HG02852 (cell line): Measurements from ENCODE around the gene BRI3.

Experiments used
- ATAC-seq: cut with Tn5 transposase; IDR thresholded peaks from one replicate; pipeline ENCODE4 v1.9.1; 2021; ENCODE audit warnings: mild to moderate bottlenecking, moderate library complexity; ENCODE audit not compliant: unreplicated experiment

BRI3 gene

DNA sequence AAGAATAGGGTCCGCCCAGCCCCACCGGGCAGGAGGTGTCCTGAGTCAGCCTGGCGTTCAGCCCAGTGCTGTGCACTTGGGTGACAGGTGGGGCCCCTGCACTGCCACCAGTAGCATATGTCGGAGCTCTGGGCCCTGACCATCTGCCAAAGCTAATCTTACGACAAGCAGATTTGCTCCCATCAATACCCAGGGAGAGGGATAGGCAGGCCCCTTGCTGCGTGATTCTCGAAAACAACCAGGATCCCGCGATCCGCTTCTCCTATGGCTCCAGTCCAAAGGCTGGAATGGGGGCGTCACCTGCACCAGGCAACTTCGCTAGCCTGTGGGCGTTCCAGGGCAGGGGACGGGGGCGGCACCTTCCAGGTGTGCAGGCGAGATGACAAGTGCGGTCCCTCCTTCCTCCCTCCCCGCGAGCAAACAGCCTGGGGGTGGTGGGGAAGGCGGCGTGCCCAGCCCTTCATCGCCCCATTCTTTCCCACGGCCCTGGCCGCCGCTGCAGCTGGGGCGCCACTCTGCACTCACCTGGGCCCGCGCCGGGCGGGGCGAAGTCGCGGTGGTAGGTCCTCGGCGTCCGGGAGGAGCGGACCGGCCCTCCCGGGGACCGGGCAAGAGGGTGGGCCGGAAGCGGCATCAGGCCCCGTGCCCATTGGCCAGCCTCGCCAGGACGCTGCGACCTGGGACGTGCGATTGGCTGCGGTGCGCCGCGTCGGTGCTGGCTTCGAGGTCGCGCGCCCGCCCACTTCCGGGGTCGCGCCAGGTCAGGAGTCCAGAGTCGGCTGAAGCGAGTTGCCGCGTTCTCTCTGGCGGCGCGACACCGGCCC is 29.7 kb upstream of the BRI3 start, which contains the start of gene TECPR1:
TECPR1 (minus strand) TSS at position 632 of the 824 bp plus-strand sequence. CDS start 6,086 bp downstream, outside the sequence.
- ATAC-seq, result peak; percentile 95

- ATAC-seq, result peak; percentile 28
These were observed 28.9 kb upstream of the BRI3 start for GRCh38 chr7:98252425-98253054.

GRCh38 chr7:98254516-98254915 is 27.0 kb upstream of the BRI3 start:
- ATAC-seq, result no peak

GRCh38 chr7:98254951-98255610 is 26.4 kb upstream of the BRI3 start:
- no peak for ATAC-seq

GRCh38 chr7:98256431-98256830 is 25.1 kb upstream of the BRI3 start:
- ATAC-seq, result no peak

- ATAC-seq, result no peak
These were observed 23.8 kb upstream of the BRI3 start for GRCh38 chr7:98257701-98258100.

- ATAC-seq, result no peak
These were observed 15.6 kb upstream of the BRI3 start for GRCh38 chr7:98265841-98266271.

- no peak for ATAC-seq
These were observed 14.6 kb upstream of the BRI3 start for GRCh38 chr7:98266840-98267239.

GRCh38 chr7:98267303-98267702 is 14.2 kb upstream of the BRI3 start:
- no peak for ATAC-seq

GRCh38 chr7:98276241-98276761 is 5.2 kb upstream of the BRI3 start:
- no peak for ATAC-seq

GRCh38 chr7:98278408-98278807 is 3.1 kb upstream of the BRI3 start:
- ATAC-seq, result no peak

DNA sequence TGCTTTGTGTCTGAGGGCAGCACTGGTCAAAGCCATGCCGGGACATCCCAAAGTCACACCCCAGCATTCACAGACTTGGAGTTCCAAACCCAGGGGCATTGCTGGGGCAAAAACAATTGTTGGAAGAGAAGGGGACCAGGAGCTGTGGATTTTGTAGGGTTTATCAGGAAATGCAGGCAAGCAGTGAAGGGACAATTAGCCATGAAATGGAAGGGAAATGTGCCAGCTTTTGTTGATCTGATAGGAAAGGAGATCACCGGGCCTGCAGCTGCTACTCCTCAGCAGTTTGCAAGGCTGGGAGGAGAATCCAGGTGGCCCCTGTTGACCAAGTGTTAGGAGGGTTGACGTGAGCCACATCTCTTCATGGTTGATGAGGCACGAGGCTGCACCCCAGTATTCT is 2.5 kb upstream of the BRI3 start:
- no peak for ATAC-seq

DNA sequence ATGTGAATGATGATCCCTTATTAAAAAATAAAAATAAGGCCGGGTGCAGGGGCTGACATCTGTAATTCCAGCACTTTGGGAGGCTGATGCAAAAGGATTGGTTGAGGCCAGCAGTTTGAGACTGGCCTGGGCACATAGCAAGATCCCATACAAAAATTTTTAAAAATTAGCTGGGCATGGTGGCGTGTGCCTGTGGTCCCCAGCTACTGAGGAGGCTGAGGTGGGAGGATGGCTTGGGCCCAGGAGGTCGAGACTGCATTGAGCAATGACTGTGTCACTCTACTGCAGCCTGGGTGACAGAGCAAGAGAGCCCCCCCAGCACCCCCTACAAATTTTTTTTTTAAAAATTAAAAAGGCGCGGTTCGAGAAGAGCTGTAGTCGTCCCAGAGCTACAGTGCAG is 1.2 kb upstream of the BRI3 start:
- ATAC-seq, result no peak

DNA sequence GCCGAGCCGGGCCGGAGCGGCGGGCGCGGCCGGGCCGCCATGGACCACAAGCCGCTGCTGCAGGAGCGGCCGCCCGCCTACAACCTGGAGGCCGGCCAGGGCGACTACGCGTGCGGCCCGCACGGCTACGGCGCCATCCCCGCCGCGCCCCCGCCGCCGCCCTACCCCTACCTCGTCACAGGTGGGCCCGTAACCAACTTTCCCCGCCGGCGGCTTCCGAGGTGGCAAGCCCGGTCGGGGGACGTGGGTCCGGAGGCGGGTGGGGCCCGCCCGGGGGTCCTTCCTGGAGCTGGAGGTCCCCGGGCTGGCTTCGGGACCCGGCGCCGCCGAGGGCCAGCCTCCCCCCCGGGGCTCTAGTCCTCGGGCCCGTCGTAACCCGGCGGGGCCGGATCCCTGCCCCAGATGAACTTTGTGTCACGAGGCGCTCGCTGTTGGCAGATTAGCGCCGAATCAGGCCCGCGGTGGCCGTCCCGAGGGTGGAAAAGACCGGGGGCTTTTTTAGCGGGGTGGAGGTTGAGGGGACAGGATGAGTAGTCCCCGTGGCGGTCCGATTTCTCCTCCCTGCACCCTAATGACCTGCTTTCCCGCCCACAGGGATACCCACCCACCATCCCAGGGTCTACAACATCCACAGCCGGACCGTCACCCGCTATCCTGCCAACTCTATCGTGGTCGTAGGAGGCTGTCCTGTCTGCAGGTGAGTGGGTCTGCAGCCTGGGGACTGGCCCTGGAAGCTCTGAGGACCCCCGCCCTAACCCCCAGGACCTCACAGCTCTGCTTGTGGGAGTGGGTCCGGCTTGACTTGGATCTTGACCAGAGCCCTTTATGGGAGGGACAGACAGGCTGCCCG is 496 bp downstream of the BRI3 start:
- peak; percentile 39 for ATAC-seq

DNA sequence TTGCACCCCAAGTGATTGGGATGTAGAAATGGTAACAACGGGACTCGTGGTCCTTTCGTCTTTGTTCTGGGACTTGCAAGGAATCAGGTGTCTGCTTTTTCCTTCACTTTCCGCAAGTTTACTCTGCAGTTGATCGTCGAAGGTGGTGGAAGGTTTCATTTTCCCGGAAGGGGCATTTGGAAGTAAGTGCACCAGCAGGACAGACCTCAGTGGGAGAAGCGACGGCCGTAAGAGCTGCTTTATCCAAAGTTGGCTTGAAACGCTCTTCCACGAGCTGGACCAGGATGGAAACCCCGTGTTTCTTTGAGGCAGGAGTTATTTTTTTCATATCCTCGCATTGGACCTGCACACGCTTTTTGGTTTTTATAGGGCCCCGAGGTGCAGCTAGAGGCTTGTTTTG is 1.2 kb downstream of the BRI3 start:
- no peak for ATAC-seq

- ATAC-seq, result no peak
These were observed 1.8 kb downstream of the BRI3 start for GRCh38 chr7:98283127-98283886.

DNA sequence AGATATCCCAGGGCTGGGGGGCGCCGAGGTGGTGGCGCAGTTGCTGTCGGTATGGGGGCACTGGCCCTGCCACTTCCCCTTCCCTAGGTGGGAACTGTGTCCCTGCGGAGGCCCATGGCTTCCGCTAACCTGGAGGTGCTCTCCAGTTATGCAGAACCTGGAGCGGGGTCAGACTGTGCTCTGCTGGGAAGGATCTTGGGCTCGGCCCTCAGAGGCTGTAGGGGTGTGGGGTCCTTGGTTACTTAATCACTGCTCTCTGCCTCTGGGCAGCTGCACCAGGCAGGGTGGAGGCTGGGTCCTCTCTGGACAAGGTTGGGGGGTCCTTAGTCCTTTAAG is 2.4 kb downstream of the BRI3 start:
- ATAC-seq, result no peak

- no peak for ATAC-seq
These were observed 3.0 kb downstream of the BRI3 start for GRCh38 chr7:98284335-98285036.
